Bronchial epithelial cell (primary cell): Measurements from ENCODE around the gene KLHL14. TPM values are rescaled to one million over a fixed set of nuclear protein-coding genes. Genes with fewer than 3 reads are reported as not detected.

Experiments
- DNase-seq: peaks from one replicate; pipeline ENCODE4 v3.0.0-alpha.2; 2010; ENCODE audit warnings: low read depth
- FAIRE-seq: peaks from 2 replicates; lab custom pipeline; 2011; peaks lifted over from hg19 to GRCh38; lab: Jason Lieb, UNC
- H3K27me3 ChIP-seq: 2 replicates; pipeline ENCODE4 v1.5.1; 2011; ENCODE audit warnings: low read length; ENCODE audit not compliant: control insufficient read depth, insufficient read depth
- H3K36me3 ChIP-seq: 2 replicates; pipeline ENCODE4 v1.5.1; 2011; ENCODE audit warnings: low read length; ENCODE audit not compliant: control insufficient read depth, insufficient read depth
- H3K4me3 ChIP-seq: 2 replicates; pipeline ENCODE4 v1.5.1; 2011; ENCODE audit warnings: mild to moderate bottlenecking, low read depth, low read length, control low read depth
- CTCF ChIP-seq: IDR thresholded peaks from 2 replicates; pipeline ENCODE4 v1.5.1; 2011; ENCODE audit warnings: mild to moderate bottlenecking, moderate library complexity, low read length, control low read depth, inconsistent platforms; ENCODE audit not compliant: insufficient read depth, severe bottlenecking
- total RNA-seq: library from RNA; depleted of rRNA; stranded (reverse); fragments of >200 nt; gene quantifications from 2 replicates; pipeline ENCODE4 v1.2.1, GENCODE V29; 2014

The KLHL14 gene
- total RNA-seq, 1 donor from 2014 or later = not detected

DNA sequence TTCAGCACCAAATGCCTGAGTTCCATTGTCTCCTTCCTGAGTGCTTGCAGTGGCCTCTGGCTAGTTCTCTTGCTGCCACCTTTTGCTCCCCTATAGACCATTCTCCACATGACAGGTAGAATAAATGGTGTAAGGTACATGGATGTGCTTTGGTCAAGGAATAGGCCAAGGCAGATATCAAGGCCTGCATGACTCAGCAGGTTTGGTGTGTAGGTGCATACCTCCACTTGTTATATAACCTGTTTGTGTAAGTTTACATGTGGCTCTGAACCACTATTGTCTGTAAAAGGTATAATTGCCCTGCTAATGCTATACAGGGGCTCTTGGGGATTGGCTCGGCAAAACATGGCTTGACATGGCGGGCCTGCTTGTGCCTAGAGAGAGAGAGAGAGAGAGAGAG lies 143.5 kb downstream of the KLHL14 start:
- Histone ChIP-seq H3K36me3 (no peaks in the 10 kb centered on the region), H3K4me3 (no peak overlapping the region), H3K27me3 (no peaks in the 10 kb centered on the region)
- DNase-seq = peak; percentile 2
- FAIRE-seq = no peak
- no peak for TF ChIP-seq CTCF

DNA sequence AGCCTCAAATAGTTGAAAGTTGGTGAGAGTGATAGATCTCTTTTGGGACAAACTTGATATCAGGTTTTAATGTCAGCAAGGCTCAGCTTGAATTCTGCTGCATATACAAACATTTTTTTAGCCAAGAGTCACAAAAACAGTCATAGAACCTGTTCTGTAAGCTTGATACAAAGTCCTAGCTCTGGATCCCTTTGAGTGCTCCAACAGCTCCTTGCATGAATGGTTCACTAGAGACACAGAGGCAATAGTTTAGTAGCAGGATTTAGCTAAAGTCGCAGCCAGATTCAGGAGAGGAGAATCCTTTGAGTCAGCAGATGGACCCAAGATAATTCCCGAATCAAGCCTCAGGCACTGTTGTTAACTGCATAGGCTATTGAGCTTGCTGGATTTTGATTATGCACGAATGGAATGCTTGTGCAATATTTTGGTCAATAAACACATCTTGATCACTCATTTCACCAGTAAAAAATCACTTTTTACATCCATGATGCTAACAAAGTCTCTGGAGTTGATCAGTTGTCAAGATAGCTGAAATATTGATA lies 148.6 kb downstream of the KLHL14 start:
- Histone ChIP-seq H3K36me3 (no peaks in the 10 kb centered on the region), H3K4me3 (no peak overlapping the region), H3K27me3 (no peaks in the 10 kb centered on the region)
- no peak for TF ChIP-seq CTCF
- DNase-seq (peak; percentile 33), FAIRE-seq (no peak)

- DNase-seq = peak; percentile 54
- FAIRE-seq = no peak
- H3K27me3 ChIP-seq = no peaks in the 10 kb centered on the region
- no peaks in the 10 kb centered on the region for H3K36me3 ChIP-seq
- TF ChIP-seq CTCF = no peak
- no peak overlapping the region for H3K4me3 ChIP-seq
Observed at GRCh38 chr18:32623563-32623962, 149.3 kb downstream of the KLHL14 start.
